Medulla oblongata (tissue), 1 donor: ENCODE measurements around the gene CTNNA1.

Experiments used
- DNase-seq: peaks from one replicate; pipeline ENCODE4 v3.0.0-alpha.2; 2015; ENCODE audit errors: extremely low spot score

The CTNNA1 gene

DNA sequence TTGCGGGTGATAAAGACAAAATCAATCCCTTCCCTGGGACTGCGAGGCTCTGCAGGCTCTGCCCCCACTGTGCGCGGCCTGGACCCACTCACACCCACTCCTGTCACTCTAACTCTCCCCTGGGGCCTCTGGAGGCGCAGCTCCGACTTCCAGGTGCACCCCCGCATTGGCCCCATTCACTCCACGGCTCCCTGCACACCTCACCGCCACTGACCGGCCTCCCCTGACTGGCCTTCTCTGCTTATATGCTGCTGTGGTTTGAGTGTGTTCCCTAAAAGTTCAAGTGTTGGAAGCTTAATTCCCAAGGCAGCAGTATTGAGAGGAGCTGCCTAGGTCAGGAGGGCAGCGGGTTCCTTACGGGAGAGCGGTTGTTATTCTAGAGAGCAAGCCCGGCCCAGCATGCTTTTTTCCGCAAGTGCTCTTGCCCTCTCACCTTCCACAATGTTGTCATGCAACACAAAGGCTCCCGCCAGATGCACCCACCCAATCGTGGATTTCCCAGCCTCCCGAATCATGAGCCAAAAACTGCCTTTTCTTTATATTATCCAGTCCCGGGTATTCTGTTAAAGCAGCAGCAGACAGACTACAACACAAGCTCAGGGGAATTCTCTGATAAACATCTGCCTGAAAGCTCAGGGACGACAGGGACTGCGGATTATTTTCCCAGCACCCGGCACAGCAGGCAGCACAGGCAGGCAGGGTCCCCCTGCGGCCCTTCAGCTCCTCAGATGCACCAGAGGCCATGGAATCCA is 195.4 kb downstream of the CTNNA1 start:
- no peak for DNase-seq

DNA sequence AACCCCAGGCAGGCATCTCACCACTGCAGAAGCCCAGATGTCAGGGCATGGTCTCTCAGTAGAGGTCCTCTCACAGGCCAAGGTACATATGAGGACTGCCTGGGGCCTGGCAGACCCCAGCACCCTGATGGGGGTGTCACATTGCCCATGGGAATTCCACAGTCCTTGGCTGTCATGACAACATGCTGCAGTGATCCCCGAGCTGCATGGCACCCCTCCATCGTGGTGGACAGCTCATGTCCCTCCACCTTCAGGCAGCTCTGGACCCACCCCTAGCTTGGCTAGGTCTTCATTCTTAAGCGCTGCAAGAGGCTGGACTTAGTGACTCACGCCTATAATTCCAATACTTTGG is 196.0 kb downstream of the CTNNA1 start:
- no peak for DNase-seq

DNA sequence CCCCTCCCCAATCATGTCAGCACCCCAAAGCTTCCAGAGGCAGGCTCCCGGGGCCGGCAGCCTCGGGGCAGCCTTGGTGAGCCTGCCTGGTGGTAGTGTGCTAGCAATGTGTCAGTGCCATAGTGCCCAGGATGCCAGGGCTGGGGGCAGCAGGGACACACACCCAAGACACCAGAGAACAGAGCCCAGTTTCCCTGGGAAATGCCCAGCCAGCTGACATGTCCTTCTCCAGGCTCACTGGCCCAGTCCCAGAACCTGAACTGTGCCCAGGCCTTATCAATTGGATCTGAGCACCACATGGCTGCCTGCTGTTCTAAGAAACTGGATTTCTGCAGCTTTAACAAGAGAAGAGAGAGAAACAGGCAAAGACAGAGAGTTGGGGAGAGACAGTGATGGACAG is 196.8 kb downstream of the CTNNA1 start:
- no peak for DNase-seq

DNA sequence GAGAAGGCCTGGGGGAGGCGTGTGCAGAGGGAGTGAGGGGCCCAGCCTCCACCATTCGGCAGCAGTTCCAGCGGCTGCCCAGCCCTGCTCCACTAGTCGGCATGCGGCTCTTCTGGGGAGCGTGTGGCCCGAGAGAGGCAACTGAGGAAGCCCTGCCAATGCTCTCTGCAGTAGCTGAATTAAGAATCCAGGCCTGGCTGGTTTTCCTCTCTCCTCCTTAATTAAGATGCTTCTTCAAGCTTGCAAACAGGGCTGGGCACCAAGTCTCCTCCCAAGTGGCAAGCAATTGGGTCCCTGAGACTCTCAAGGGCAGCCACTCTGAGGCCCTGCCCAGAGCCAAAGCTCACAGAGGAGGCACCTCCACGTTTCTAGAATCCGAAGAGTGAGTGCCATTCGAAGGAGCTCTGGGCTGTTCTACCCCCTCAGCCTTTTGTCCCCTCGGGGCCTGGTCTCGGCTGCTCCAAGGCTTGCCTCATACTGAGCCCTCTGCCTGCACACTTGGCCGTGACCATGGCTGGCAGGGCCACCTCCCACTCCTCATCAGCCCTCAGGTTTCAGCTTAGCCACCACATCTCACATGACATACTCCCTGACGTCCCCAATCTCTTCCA is 197.3 kb downstream of the CTNNA1 start:
- peak; percentile 82 for DNase-seq

DNA sequence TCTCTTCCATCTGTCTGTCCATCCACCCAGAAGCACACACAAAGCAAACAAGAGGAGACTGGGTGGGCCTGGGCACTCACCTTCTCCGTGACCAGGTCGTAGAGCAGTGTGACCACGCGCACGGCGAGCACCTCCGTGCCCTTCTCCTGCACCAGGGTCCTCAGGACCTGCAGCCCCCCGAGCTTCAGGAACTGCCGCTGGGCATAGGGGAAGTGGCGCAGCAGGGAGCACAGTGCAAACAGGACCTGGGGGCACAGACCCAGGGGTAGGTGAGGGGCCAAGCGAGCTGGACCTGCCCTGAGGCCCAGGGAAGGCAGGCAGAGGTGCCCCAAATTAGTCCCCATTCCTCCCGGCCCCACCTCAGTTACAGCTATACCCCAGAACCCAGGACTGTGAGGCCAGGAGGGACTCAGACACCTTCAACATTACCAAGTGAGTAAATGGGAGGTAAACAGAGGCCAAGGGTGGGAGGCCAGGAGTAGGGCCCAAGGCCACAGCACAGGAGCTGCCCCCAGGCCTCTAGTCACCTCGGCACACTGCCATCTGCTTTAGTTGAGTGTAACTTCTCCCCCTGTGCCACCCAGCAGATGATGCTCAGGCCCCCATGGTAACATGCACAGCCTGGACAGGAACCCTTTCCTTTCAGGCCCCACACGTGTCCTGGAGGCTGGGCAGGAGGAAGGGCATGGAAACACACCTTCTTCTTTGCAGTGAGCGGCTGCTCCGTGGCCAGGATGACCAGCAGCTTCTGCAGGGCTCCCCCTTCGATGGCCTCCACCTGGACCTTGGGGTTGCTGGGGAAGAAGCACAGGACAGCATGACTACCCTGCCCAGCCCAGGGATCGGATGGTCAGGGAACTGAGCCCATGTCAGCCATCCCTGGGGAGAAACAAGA is 198.1 kb downstream of the CTNNA1 start:
- DNase-seq = no peak

DNA sequence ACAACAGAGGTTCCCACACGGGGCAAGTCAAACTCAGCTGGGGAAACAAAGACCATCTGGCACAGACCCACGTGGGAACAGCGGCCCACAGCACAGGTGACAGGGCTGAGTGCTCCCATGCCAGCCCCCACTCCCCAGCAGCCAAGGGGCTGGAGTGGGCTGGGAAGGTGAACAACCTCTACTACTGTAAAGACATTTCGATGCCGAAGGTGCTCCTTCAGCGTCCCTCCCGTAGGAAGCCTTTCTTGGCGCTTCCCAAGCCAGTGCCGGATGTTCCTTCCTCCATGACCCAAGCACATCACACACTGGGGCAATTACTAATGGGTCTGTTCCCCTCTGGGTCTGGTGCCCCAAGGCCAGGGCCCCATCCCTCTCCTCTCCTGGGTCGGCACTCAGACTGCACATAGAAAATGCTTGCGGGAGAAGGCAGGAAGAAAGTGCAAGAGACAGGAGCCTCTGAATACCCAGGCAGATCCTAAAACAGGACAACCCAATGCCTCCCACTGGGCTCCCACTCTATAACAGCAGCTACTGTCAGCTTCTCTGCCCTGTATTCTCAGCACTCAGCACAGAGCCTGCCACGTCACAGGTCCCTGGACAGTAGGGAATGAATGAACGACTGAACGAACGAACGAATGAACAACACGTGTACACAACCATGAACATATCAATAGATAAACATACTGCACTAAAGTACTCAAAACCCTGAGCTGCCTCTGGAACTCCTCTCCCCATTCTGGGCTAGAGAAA is 198.9 kb downstream of the CTNNA1 start:
- DNase-seq = peak; percentile 50

DNA sequence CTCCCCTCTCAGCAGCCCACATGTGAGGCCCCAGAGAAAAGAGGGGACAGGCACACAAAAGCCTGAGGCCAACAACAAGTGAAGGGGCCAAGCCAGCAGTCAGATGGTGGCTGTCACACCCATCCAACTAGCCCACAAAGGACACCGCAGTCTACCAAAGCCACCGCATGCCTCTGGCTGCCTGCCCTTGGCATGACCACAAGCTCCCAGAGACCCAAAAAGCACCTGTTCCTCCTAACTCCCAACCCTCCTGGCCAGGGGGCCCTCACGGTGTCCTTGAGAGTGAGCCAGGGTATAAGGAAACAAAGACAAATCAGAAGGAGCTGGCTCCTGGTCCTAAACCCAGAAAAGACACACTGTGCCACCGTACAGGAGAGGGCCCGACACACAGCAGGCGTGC is 199.7 kb downstream of the CTNNA1 start:
- peak; percentile 53 for DNase-seq

DNA sequence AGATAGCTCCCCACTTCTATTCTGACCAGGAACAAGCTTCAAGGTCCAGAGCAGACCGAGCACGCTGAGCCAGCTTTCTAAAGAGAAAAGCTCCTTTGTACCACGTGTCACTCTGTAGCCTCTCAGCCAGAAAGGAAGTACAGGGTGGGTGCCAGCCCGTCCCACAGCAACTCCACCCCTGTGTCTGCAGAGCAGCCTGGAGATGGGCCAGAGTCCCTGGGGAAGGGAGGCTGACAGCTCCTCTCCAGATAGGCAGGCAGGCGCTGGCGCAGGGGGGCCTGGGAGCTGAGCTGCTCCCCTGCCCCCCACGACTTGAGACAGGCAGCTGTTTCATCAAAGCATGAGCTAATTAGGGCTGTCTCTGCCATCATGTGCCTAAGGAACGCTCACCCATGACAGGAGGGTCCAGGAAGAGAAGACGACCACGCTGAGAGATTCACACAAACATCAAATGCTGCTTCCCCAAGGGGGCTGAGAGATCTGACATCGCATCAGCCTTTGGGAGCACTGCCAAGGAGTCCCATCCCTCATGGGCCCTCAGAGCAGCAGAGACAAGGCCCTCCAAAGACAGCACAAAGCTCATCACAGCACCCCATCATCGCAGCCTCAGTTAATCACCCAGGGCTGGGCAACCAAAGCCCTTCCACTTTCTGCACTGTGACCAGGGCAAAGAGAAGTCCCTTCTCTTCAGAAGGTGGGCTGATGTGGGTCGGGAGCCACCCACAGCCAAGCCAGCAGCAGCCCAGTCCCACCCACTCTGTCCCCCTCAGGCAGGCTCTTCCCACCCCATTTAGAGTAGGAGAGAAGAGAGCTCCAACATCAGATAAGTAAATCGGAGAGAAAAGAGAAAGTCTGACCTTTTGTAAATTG is 200.4 kb downstream of the CTNNA1 start:
- DNase-seq = peak; percentile 92

DNA sequence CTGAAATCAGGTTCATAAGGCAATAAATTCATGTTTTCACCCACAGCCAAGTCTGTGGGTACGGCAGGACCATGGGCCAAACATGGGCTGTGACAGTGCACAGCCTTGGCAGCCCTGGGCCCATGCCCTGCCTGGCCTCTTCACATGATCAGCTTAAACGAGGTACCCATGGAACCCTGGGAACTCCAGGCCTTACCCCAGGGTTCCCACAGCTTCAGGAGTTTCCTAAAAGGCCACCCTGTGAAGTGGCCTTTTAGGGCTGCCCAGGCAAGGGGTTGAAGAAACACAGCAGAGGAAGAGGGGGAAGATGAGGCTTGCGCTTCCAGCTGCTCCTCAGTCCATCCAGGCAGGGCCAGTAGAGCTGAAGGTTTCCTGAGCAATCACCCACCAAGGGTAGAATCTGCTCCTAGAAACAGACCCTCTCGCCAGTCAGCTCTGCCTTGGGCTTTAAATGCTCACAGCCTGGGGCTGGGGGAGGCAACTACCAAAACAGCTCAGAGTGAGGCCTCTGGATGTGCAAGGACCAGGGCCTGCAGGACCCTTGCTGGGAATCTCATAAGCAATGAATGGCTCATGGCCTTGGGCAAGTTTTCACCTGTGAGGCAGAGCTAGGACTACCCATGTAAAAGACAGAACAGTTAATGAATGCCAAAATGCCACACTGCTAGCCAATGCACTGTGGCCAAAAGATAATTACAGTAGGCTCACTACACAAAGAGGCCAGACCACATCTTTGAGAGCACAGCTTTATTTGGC is 201.2 kb downstream of the CTNNA1 start:
- no peak for DNase-seq

DNA sequence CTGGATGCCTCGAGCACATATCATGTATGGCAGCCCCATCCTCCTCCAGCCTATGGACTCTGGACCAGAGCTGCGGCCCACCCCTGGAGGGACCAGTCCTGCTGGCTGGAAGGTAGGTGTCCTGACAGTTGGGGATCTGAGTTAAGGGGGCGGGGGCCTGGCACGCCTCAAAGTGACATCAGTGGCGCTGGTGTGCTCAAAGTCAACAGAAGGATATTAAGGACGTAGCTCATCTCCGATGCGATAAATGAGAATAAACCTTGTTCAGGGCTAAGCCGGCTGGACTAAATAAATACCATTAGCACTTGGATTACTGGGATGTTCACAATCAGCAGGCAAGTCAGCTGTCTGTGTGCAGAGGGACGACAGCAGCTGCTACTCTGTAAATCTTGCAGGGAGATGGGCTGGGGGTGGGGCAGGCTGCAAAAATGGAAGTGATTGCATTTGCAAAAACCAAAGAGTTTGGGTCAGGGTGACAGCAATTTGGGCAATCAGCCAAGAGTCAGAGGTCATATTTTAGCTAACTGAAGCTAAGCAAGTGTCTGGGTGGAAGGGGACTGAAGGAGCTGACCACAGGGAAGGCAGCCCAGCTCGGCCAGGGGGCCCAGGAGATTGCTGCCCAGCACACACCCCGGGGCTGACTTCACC is 201.9 kb downstream of the CTNNA1 start:
- peak; percentile 72 for DNase-seq

DNA sequence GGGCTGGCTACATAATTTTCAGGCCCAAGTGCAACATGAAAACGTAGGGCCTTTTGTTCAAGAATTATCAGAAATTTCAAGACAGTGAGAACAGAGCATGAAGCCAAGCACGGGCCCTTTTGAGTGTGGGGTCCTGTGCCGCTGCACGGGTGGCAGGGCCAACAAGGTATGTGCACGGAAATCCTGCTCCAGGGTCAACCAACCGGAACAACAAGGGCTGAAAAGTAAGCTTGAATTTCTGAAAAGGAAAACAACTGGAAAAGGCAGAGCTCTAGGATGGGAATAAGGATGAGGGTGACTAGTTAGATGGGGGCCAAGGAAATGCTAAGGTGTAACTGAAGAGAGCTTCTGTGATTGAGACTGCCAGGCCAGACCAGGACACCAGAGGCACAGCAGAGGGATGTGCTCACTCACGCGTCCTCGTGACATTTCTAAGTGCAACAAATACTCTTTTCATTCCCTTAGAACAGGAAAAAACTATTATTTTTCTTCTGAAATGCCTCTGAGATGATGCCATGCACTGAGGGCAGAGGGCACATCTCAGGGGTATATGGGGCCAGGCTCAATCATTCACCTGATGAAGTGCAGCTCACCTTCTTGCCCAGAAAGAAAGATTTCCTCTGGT is 202.6 kb downstream of the CTNNA1 start:
- peak; percentile 36 for DNase-seq

DNA sequence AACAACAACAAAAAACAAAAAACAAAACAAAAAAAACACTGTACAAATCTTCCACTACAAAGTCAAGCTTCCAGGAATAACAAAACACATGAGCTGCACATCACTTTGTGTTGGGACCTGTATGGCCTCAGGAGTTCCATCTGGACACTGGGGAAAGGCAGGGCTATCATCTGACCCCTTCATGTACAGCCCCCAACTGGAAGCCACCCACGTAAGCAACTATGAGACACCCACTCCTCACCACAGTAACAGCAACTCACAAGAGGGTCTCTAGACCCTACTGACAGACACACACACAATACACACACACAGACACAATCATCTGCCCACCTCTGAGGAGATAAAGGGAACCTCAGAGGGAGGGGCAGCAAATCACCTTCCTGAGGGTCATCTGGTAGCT is 203.6 kb downstream of the CTNNA1 start:
- no peak for DNase-seq

DNA sequence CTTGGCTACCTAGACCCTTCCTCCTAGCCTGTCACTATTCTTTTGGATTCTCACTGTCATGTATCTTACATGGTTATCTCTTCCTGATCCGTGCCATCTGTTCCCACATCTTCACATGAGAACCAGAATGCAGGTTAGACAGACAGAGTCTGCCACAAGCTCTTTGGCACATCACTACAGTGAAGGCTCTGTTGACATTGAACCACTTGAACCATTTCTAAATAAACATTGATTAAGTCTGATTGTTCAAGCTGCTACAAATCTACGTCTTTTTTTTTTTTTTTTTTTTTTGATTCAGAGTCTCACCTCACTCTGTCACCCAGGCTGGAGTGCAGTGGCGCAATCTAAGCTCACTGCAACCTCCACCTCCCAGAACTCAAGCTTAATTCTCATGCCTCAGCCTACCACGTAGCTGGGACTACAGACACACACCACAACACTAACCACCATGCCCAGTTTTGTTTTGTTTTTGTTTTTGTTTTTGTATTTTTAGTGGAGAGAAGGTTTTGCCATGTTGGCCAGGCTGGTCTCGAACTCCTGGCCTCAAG is 207.0 kb downstream of the CTNNA1 start:
- DNase-seq = no peak

DNA sequence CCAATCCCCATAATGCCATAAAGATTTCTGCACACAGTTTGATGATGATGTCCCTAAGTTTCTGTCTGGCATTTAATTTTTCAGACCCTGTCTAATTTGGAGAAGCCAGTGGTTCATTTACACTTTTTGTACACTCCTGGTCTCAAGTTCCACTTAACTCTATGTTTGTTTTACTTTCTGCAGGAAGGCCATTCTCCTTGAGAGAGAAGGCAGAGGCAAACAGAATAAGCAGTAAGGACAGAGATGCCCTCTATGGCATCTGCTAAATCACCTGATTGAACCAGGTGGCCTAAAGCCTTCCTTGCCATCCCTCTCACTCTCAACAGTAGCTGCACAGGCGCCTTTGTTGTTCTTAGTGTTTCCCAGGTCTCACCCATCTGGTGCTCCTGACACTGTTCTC is 208.0 kb downstream of the CTNNA1 start:
- DNase-seq = no peak

DNA sequence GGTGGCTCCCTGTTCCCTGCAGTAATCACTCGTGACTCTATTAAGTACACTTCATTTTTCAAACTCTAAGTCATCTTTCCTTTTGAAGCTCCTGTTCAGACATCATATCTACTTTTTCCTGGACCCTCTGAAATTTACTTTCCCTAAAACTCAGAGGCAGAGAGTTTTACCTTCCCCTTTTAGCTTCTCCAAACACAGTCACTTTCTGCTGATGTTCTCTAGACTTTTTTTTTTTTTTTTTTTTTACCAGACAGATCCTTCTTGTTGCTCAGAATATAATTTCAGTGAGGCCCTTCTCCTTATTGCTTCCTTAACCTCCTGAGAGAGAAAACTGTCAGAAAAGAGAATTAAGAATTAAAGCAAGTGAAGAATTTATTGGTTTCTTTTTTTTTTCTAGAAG is 208.5 kb downstream of the CTNNA1 start:
- no peak for DNase-seq

DNA sequence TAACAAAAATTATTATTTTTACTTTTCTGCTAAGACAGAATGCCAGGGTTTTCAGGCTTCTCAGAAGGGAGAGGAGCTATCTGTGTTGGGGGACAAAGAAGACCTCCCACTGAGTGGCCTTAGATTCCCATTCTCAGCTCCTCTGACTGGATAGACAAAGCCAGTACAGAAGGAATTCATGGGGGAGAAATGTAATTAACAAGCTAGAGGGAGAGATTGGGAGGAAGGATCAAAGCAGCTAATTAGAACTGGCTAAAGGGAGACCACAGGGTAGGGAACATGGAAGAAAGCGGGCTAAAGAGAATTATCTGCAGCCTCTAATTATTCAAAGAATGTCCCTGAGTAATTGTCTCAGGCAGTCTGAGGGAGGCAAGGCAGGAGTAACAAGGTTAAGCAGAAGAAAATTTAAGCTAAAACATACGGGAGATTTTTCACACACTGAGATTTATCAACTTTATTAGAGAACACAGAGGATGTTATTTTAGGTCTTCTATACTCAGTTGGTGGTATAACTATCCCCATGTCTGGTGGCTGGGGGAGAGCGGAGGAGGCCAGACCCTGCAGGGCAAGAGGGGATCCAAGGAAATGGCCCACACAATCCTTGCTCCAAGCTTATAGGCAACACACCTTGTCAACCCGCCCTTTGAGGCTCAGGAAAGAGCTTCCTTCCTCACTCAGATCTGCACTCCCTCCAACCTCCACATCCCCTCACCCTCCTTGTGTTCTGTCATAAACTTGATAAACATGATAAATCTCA is 209.6 kb downstream of the CTNNA1 start:
- no peak for DNase-seq

DNA sequence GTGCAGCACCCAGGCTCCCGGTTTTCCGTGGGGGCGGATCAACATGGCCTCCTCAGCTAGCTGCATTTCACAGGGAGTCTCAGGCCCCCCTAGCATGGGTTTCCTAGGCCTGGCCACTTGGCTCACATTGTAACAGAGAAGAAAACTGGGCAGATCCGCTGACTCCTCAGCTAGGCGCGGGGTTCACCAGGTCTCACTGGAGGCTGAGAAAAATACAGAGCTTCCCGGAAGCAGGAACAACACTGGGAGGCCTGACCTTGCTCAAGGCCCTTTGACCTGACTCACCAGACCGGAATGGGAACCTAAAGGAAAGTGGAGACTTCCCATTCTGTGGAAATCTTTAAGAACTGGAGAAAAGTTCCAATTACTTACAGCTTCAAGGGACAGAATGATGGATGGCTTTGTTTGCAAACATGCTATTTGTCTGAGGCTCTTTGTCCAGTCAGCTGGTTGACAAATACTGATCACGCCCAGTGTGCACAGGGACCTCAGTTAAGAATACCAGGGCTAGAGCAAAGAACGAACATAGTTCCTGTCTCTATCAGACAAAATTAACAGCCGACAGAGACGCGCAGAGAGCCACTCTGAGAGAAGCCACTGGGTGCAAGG is 210.6 kb downstream of the CTNNA1 start:
- no peak for DNase-seq
